HG02678 (cell line): Measurements from ENCODE around the gene CNST.
"Not testable (repeated sequence)": the region's sequence is repeated elsewhere in the genome, so short reads cannot be mapped to it uniquely, and the experiment has no call there.

ENCODE experiments used
- ATAC-seq: cut with Tn5 transposase; IDR thresholded peaks from one replicate; pipeline ENCODE4 v1.9.1; 2021; ENCODE audit warnings: mild to moderate bottlenecking, moderate library complexity; ENCODE audit not compliant: unreplicated experiment

Gene CNST

DNA sequence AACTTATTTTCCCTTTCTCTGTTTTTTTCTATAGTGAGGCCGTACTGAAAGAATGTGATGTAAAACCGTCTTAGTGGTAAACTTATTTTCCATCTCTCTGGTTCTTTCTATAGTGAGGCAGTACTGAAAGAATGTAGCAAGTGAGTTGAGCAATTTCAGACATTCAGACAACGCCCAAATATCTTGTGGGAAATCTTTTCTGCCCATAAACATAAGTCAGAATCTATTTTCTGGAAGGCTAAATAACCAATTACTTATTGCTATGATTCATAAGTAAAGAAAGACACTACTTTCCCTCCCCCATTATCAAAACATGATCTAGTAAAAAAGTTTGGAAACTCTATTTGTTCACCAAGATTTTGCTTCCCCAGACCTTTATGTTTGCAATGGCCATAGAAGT is 139.1 kb downstream of the CNST start:
- ATAC-seq = no peak

DNA sequence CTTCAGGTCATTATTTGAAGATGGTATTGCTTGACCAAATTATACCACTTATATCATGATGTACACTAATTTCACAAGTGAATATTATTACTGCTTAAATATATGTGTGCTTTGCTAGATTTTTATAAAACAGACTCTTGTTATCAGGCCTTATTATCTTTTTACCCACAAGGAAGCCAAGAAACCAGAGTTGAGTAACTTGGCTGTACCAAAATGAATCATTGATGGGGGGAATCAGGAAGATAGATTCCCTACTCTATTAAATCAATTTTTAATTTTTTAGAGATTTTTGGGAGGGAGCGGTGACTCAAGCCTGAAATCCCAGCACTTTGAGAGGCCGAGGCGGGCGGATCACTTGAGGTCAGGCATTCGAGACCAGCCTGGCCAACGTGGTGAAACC is 141.9 kb downstream of the CNST start:
- no peak for ATAC-seq

DNA sequence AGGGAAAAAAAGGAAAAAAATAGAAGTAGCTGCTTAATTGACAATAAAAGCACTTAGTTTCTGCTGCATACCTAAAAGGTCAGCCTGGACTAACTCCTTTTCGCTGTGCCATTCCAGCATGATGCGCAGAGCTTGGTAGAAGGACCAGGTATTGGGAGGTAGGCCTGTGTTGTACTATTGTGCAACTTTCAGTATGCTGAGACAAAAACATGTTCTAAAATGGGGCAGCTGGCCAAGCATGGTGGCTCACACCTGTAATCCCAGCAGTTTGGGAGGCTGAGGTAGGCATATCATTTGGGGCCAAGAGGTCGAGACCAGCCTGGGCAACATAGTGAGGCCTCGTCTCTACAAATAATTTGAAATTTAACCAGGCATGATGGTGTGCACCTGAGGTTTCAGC is 142.9 kb downstream of the CNST start:
- ATAC-seq = no peak

DNA sequence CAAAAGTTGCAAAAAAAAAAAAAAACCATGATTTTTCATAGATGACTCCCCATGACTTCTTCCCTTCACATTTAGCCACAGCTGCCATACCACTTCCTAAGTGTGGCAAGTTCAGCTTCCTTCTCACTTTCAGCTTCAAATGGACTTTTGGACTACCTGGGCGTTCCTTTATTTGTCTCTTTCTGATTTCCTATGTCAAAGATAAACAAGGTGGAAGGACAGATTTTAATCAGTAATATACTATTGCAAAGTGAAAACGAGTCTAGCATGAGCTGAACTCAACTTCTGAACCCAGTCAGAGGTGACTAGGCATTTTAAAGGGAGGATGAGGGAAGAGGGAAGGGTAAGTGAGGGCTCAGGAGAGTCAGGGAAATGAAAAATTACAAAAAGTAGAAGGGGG is 143.6 kb downstream of the CNST start:
- ATAC-seq = no peak

DNA sequence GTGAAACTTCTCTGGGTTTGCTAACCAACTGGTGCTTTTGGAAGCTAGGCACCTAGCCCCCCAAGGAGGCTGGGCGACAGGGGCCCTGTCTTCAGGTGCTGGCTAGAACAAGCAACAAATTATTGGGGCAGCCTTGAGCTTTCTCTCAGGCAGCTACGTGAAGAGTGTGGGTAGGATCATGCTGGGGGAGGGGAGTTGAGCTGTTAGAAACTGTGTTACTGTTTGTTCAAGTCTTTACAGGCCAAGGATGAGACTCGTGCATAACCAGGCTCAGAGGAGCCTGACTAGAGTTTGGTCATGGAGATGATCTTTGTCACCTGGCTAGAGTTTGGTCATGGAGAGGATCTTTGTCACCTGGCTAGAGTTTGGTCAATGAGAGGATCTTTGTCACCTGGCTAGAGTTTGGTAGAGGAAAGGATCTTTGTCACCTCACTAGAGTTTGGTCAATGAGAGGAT is 145.3 kb downstream of the CNST start:
- no peak for ATAC-seq

DNA sequence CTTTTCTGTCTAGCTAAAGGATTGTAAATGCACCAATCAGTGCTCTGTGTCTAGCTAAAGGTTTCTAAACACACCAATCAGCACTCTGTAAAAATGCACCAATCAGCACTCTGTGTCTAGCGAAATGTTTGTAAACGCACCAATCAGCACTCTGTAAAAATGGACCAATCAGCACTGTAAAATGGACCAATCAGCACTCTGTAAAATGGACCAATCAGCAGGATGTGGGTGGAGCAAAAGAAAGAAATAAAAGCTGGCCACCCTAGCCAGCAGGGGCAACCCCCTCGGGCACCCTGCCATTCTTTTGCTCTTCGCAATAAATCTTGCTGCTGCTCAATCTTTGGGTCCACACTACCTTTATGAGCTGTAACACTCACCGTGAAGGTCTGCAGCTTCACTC is 146.2 kb downstream of the CNST start:
- not testable (repeated sequence) for ATAC-seq
